HepG2 (cell line): ENCODE results near the gene SMAD6. TPM values are rescaled to one million over a fixed set of nuclear protein-coding genes. Genes with fewer than 3 reads are reported as not detected.

Experiments used
- ERF ChIP-seq: IDR thresholded peaks from 2 replicates; pipeline ENCODE4 v1.6.1; 2018; ENCODE audit warnings: missing biosample characterization, missing genetic modification reagents
- FOXA3 ChIP-seq: IDR thresholded peaks from 2 replicates; pipeline ENCODE4 v1.6.1; 2016; ENCODE audit warnings: missing genetic modification reagents, missing compliant biosample characterization
- KAT8 ChIP-seq: IDR thresholded peaks from 2 replicates; pipeline ENCODE4 v1.6.1; 2016; ENCODE audit warnings: missing genetic modification reagents, missing compliant biosample characterization
- KLF12 ChIP-seq: sonication (generic); formaldehyde crosslinking; IDR thresholded peaks from 2 replicates; pipeline ENCODE4 v1.4.0; 2020; ENCODE audit warnings: missing genetic modification reagents, borderline replicate concordance
- PPARG ChIP-seq: conservative IDR thresholded peaks from 2 replicates; pipeline ENCODE4 v1.6.1; 2016; ENCODE audit warnings: missing biosample characterization, missing genetic modification reagents
- RXRB ChIP-seq: IDR thresholded peaks from 2 replicates; pipeline ENCODE4 v1.6.1; 2016; ENCODE audit warnings: borderline replicate concordance, missing genetic modification reagents, missing compliant biosample characterization
- SAP130 ChIP-seq: IDR thresholded peaks from 2 replicates; pipeline ENCODE4 v1.6.1; 2016; ENCODE audit warnings: low read depth
- STAG1 ChIP-seq: sonication (generic); formaldehyde crosslinking; IDR thresholded peaks from 2 replicates; pipeline ENCODE4 v1.4.0; 2020; ENCODE audit warnings: missing genetic modification reagents
- TSC22D2 ChIP-seq: sonication (generic); formaldehyde crosslinking; IDR thresholded peaks from 2 replicates; pipeline ENCODE4 v1.5.1; 2020; ENCODE audit warnings: missing genetic modification reagents, mild to moderate bottlenecking, borderline replicate concordance
- YY1 ChIP-seq: IDR thresholded peaks from 2 replicates; pipeline ENCODE4 v1.6.1; 2011; ENCODE audit warnings: low read length, low read depth, moderate library complexity, mild to moderate bottlenecking; ENCODE audit not compliant: insufficient read depth, insufficient replicate concordance
- ZNF337 ChIP-seq: sonication (generic); formaldehyde crosslinking; IDR thresholded peaks from 2 replicates; pipeline ENCODE4 v1.5.1; 2020; ENCODE audit warnings: missing genetic modification reagents, low read depth, mild to moderate bottlenecking, borderline replicate concordance
- ZNF382 ChIP-seq: sonication (generic); formaldehyde crosslinking; IDR thresholded peaks from 2 replicates; pipeline ENCODE4 v1.5.0; 2020; ENCODE audit warnings: missing genetic modification reagents, mild to moderate bottlenecking, borderline replicate concordance
- ZNF768 ChIP-seq: sonication (generic); formaldehyde crosslinking; IDR thresholded peaks from 2 replicates; pipeline ENCODE4 v1.4.0; 2020; ENCODE audit warnings: missing genetic modification reagents
- ZSCAN21 ChIP-seq: sonication (generic); formaldehyde crosslinking; IDR thresholded peaks from 2 replicates; pipeline ENCODE4 v1.8.0; 2022; ENCODE audit warnings: mild to moderate bottlenecking, missing genetic modification reagents, moderate library complexity, borderline replicate concordance
- polyA plus RNA-seq, 8 experiments: library from polyadenylated mRNA; depleted of rRNA in 3 of 8; stranded (reverse) in 7 of 8; unstranded in 1 of 8; fragments of >200 nt; fragmentation: Illumina TruSeq in 4 of 8; extraction: Trizol in 4 of 8; gene quantifications; 2 replicates each; pipeline versions ENCODE4 v1.2.1 to v1.2.3, GENCODE V29; 2011 to 2016; ENCODE audit warnings: low read depth in 4 of 8, missing spikeins in 1 of 8, mixed read lengths in 1 of 8; ENCODE audit not compliant: insufficient read depth in 1 of 8
- total RNA-seq, 5 experiments: library from RNA; depleted of rRNA; stranded (reverse); fragments of >200 nt; fragmentation: Illumina TruSeq; extraction: Trizol; gene quantifications; 2 replicates each; pipeline ENCODE4 v1.2.3, GENCODE V29; 2016; ENCODE audit warnings: low read depth in 1 of 5
- TF ChIP-seq, protein P1 (sequence below): sonication (generic); formaldehyde crosslinking; IDR thresholded peaks from 2 replicates; pipeline ENCODE4 v1.4.0; 2020; ENCODE audit warnings: missing genetic modification reagents
- TF ChIP-seq, protein P2 (sequence below): sonication (generic); formaldehyde crosslinking; IDR thresholded peaks from 2 replicates; pipeline ENCODE4 v1.4.0; 2020; ENCODE audit warnings: missing genetic modification reagents
- TF ChIP-seq, protein P3 (sequence below): IDR thresholded peaks from 2 replicates; pipeline ENCODE4 v1.6.1; 2016; ENCODE audit warnings: low read depth, borderline replicate concordance
- TF ChIP-seq, protein P4 (sequence below): IDR thresholded peaks from 2 replicates; pipeline ENCODE4 v1.4.0; 2020; ENCODE audit warnings: mild to moderate bottlenecking, missing genetic modification reagents
- TF ChIP-seq, protein P5 (sequence below): sonication (generic); formaldehyde crosslinking; IDR thresholded peaks from 2 replicates; pipeline ENCODE4 v1.5.0; 2020; ENCODE audit warnings: mild to moderate bottlenecking, missing genetic modification reagents, moderate library complexity

Gene SMAD6
- total and polyA plus RNA-seq, 2 of the 13 experiments (the other 11 are each of a cell fraction or from before 2014, with no cell fraction given), result 3.3 to 4.4 TPM

DNA sequence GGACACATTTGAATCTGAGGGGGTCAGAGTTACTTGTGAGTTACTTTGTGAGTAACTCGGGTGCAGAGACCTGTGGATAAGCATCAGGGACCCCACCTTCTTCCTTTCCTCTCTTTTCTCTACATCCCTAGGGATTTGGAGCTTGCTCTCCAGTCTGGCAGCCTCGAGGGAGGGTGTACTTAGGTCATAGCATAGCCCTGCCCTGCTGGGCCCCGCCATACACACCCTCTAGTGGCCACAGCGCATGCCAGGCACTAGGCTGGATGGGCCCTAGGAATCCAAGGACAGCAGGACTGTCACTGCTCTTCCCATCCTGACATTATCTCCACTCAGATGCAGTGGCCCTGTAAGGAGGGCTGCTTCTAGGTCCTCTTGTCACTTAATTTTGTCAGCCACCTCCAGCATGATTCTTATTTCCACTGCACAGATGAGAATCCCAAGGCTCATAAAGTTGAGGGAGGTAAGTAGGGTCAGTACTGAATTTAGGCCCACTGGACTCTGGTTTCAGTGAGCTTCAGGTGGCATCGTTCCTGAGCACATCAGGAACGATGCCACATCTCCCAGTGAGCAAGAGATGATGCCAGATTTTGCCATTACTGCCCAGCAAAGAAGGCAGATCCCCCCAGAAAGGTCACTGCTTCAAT, 3.6 kb upstream of the SMAD6 start (continued):
- TF ChIP-seq TSC22D2 (CRISPR knock-in tag) (no peak), ZNF768 (peak; percentile 38; the same call in 1 of the 2 replicates), ERF (CRISPR knock-in tag) (peak; percentile 43; the same call in 1 of the 2 replicates), ZNF382 (CRISPR knock-in tag) (no peak), RXRB (peak; percentile 49; the same call in 1 of the 2 replicates), STAG1 (CRISPR knock-in tag) (peak; percentile 90), ZNF337 (CRISPR knock-in tag) (no peak), FOXA3 (CRISPR knock-in tag) (0 out of 2 replicates have a peak, but pooled peaks have one; percentile 10), ZSCAN21 (CRISPR knock-in tag) (peak; percentile 33; the same call in 1 of the 2 replicates), KLF12 (no peak), YY1 (peak; percentile 52), SAP130 (CRISPR knock-in tag) (peak; percentile 40; the same call in 1 of the 2 replicates), KAT8 (CRISPR knock-in tag) (peak; percentile 49; the same call in 1 of the 2 replicates), PPARG (CRISPR knock-in tag) (0 out of 2 replicates have a peak, but pooled peaks have one; percentile 24)
- TF ChIP-seq, protein P1, sequence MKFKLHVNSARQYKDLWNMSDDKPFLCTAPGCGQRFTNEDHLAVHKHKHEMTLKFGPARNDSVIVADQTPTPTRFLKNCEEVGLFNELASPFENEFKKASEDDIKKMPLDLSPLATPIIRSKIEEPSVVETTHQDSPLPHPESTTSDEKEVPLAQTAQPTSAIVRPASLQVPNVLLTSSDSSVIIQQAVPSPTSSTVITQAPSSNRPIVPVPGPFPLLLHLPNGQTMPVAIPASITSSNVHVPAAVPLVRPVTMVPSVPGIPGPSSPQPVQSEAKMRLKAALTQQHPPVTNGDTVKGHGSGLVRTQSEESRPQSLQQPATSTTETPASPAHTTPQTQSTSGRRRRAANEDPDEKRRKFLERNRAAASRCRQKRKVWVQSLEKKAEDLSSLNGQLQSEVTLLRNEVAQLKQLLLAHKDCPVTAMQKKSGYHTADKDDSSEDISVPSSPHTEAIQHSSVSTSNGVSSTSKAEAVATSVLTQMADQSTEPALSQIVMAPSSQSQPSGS (CRISPR knock-in tag), result peak; percentile 27; the same call in 1 of the 2 replicates
- TF ChIP-seq, protein P2, sequence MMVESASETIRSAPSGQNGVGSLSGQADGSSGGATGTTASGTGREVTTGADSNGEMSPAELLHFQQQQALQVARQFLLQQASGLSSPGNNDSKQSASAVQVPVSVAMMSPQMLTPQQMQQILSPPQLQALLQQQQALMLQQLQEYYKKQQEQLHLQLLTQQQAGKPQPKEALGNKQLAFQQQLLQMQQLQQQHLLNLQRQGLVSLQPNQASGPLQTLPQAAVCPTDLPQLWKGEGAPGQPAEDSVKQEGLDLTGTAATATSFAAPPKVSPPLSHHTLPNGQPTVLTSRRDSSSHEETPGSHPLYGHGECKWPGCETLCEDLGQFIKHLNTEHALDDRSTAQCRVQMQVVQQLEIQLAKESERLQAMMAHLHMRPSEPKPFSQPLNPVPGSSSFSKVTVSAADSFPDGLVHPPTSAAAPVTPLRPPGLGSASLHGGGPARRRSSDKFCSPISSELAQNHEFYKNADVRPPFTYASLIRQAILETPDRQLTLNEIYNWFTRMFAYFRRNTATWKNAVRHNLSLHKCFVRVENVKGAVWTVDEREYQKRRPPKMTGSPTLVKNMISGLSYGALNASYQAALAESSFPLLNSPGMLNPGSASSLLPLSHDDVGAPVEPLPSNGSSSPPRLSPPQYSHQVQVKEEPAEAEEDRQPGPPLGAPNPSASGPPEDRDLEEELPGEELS, result 0 out of 2 replicates have a peak, but pooled peaks have one; percentile 20
- TF ChIP-seq, protein P3, sequence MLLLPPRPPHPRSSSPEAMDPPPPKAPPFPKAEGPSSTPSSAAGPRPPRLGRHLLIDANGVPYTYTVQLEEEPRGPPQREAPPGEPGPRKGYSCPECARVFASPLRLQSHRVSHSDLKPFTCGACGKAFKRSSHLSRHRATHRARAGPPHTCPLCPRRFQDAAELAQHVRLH (CRISPR knock-in tag), result peak; percentile 54; the same call in 1 of the 2 replicates
- TF ChIP-seq, protein P4, sequence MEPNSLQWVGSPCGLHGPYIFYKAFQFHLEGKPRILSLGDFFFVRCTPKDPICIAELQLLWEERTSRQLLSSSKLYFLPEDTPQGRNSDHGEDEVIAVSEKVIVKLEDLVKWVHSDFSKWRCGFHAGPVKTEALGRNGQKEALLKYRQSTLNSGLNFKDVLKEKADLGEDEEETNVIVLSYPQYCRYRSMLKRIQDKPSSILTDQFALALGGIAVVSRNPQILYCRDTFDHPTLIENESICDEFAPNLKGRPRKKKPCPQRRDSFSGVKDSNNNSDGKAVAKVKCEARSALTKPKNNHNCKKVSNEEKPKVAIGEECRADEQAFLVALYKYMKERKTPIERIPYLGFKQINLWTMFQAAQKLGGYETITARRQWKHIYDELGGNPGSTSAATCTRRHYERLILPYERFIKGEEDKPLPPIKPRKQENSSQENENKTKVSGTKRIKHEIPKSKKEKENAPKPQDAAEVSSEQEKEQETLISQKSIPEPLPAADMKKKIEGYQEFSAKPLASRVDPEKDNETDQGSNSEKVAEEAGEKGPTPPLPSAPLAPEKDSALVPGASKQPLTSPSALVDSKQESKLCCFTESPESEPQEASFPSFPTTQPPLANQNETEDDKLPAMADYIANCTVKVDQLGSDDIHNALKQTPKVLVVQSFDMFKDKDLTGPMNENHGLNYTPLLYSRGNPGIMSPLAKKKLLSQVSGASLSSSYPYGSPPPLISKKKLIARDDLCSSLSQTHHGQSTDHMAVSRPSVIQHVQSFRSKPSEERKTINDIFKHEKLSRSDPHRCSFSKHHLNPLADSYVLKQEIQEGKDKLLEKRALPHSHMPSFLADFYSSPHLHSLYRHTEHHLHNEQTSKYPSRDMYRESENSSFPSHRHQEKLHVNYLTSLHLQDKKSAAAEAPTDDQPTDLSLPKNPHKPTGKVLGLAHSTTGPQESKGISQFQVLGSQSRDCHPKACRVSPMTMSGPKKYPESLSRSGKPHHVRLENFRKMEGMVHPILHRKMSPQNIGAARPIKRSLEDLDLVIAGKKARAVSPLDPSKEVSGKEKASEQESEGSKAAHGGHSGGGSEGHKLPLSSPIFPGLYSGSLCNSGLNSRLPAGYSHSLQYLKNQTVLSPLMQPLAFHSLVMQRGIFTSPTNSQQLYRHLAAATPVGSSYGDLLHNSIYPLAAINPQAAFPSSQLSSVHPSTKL, result peak; percentile 38; the same call in 1 of the 2 replicates
- TF ChIP-seq, protein P5, sequence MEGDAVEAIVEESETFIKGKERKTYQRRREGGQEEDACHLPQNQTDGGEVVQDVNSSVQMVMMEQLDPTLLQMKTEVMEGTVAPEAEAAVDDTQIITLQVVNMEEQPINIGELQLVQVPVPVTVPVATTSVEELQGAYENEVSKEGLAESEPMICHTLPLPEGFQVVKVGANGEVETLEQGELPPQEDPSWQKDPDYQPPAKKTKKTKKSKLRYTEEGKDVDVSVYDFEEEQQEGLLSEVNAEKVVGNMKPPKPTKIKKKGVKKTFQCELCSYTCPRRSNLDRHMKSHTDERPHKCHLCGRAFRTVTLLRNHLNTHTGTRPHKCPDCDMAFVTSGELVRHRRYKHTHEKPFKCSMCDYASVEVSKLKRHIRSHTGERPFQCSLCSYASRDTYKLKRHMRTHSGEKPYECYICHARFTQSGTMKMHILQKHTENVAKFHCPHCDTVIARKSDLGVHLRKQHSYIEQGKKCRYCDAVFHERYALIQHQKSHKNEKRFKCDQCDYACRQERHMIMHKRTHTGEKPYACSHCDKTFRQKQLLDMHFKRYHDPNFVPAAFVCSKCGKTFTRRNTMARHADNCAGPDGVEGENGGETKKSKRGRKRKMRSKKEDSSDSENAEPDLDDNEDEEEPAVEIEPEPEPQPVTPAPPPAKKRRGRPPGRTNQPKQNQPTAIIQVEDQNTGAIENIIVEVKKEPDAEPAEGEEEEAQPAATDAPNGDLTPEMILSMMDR, result peak; percentile 94
